NCI-H2029 treated with DMSO at 0.1 percent for 48 hours (cell line): Measurements from ENCODE around the gene ARAF.
"Not testable (repeated sequence)": the region's sequence is repeated elsewhere in the genome, so short reads cannot be mapped to it uniquely, and the experiment has no call there.

Source experiments
- DNase-seq: peaks from one replicate; lab custom pipeline; 2025; lab: John Stamatoyannopoulos, UW

ARAF gene

GRCh38 chrX:47586043-47586787 lies 25.2 kb downstream of the ARAF start:
- DNase-seq = no peak

DNA sequence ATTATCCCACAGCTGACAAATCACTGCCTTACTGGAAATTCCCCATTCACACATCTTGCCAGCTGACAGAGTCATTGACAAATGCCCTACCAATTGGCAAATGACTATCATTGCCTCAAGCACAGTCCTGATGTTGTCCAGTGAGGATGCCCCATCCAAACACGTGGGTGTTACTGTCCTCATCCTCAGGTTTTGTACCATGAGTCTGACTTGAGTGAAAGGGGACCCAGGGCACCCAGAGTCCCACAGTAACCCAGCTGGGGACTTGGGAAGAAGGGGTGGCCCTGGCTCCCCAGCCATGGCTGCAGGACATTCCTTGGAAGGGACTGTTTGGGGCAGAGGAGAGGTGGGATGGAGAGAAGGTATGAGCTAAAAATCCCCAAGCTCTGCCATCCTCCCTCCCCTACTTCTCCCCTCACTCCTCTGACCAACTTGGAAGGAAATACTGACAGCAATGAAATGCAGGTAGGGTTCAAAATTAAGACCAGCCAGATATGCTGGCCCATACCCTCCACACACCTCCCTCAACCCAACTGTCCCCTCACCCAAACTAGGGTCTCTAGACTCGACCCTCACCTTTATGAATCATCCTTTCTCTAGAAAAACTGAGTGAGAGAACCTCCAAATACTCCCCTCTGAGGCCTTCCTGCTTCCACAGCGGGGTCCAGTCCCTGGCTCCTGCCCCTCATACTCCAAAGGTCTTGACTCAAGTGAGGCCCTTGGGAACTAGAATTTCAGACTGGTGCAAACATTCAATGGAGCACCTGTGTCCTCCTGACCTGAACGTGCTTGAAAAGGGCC lies 26.3 kb downstream of the ARAF start:
- no peak for DNase-seq

DNA sequence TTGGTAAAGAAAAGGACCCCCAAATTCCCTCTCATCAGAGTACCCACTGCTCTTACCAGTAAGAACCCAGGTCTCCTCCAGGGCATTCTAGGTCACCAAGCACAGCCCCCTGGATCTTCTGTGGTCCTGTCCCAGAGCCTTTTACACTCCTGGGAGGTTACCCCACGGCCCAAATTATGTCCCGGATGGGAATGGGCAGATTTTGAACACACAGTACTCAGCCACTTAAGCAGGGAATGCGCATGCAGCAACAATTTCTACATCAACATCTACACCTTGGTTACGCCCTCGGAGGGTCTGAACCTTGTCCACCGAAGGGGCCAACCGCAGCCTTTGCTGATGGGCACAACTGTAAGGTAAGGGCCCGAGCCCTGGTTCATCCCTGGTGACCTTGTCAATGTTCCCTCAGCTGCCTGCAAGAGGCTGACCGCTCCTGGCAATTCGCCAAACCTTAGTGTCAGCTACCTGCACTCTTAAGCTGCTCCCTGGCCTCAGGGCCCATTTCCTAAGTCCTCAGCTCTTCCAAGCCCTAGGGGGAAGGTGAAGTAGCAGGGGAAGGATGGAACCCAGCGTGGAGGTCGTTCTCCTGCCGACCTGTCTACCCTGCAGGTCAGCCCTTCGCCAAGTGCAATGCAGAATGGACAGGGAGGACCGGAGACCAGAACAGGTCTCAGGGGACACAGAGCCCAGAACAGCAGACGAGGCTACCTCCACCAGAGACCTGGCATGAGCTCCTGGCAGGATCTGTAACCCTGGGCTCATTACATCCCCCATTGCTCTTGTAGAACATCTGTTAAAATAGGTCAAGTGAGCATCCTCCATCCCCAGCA lies 27.1 kb downstream of the ARAF start:
- DNase-seq = no peak

DNA sequence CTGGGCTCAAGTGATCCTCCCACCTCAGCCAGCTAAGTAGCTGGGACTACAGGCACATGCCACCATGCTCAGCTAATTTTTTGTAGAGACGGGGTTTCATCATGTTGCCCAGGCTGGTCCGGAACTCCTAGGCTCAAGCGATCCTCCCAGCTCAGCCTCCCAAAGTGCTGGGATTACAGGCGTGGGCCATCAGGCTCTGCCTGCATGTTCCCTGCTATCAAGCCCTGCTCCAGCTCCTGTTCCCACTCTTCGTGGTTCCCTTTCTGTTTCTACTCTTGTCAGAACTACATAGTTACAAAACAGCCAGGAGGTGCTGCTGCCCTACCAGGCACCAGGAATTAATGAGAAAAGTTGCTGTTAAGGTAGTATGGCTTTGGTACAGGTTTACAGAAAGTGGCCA lies 30.0 kb downstream of the ARAF start:
- DNase-seq = no peak

- no peak for DNase-seq
These were observed 32.5 kb downstream of the ARAF start for GRCh38 chrX:47593522-47593921.

GRCh38 chrX:47595716-47596251 lies 34.8 kb downstream of the ARAF start:
- peak; percentile 2 for DNase-seq

DNA sequence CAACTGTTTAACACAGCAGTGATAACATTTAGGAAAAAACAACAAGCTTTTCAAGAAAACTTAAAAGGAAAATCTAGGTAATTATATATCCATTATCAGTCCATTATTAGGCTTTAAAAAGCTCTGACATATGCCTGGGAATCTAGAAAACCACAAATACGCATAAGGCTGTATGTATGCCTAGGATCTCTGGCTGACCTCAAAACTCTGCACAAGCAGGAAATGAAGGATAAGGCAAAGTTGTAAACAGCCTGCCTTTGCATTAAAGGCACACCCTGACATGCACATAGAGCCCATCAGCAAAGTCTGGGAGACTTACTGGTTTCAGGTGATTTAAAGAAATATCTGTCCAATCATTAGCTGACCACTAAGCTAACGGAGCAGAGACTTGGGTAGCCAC lies 35.3 kb downstream of the ARAF start:
- DNase-seq = no peak

GRCh38 chrX:47597222-47597621 lies 36.2 kb downstream of the ARAF start:
- DNase-seq = no peak

GRCh38 chrX:47603125-47603524 lies 42.1 kb downstream of the ARAF start:
- not testable (repeated sequence) for DNase-seq

DNA sequence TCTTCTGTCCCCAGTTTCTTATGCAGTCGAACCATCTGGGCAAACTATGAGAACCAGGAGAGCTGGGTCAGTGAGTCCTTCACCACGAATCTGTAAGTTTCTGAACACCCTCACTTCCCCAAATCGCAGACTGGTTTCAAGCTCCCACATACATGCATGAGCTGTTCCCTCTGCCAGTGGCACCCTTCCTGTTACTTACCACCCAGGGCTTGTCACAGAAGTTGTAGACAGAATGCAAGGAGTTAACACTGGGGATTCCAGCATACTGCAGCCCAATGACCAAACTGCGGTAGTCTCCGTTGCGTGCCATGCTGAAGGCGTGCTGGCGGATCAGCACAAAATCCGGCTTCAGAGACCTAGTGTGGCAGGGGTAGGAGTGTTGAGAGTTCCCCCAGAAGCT lies 44.0 kb downstream of the ARAF start:
- DNase-seq = no peak

GRCh38 chrX:47607091-47607490 lies 46.1 kb downstream of the ARAF start:
- DNase-seq = no peak

GRCh38 chrX:47608130-47608810 lies 47.3 kb downstream of the ARAF start:
- no peak for DNase-seq

DNA sequence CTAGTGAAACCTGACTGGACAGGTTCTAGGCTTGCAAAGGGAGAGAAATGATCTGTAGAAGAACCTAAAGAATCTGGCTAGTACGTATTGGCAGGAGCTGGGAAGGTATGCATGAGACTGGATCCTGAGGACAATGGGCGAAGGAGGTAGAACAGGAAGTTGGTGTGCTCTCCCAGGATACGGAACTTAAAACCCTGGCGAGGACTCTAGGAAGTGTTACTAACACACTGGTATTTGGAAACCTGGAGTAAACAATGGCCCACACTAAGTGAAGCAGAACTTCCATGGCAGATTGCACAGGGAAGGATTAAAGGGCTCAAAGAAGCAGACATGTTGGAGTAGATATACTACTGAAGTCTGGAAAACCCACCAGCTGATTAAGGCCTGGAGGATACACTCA lies 49.5 kb downstream of the ARAF start:
- DNase-seq = no peak

GRCh38 chrX:47611489-47611888 lies 50.5 kb downstream of the ARAF start:
- DNase-seq = no peak

DNA sequence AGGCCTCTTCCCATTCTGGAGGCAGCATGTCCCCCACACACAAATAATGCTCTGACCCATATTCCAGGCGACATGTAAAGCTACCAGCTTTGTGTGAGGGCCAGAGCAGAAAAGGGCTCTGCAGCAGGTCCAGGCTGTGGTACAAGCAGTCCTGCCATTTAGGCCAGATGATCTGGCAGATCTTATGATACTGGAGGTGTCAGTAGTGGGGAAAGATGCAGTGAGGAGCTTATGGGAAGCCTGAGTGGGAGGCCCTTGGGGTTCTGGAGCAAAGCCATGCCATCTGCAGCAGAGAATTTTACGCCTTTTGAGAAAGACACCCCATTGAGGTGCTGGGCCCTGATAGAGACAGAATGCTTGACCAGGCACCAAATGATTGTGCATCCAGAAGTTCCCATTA lies 50.9 kb downstream of the ARAF start:
- DNase-seq = no peak

- DNase-seq = peak; percentile 11
These were observed 51.4 kb downstream of the ARAF start for GRCh38 chrX:47612418-47612817.

- no peak for DNase-seq
These were observed 52.1 kb downstream of the ARAF start for GRCh38 chrX:47613082-47613481.

DNA sequence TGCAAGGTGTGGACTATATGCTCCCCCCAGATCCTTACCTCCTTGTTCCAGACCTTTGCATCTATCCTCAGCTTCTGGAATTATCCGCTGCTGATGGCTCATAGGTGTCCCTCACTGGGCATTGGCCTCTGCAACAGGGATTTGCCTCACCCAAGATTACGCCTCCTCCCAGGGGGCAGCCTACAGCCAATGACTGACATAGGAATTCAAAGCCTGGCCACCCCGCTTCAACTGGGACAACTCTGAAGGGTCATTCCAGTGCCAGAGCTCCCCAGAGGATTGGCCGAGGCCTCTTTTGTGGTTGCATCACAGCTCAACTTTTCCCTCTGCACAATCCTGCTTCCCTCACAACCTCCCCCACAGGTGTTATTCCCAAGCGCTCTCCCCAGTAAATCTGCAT lies 53.6 kb downstream of the ARAF start:
- DNase-seq = no peak

- DNase-seq = no peak
These were observed 58.0 kb downstream of the ARAF start for GRCh38 chrX:47618923-47619485.

GRCh38 chrX:47619486-47620302 lies 58.7 kb downstream of the ARAF start, which contains the start of gene SYN1:
SYN1 (minus strand) TSS chrX:47619857; CDS start chrX:47619728, 129 bp downstream.
- peak; percentile 16 for DNase-seq
